AG08395 (cell line): ENCODE measurements around the gene GZMA.
"Not testable (repeated sequence)": the region's sequence is repeated elsewhere in the genome, so short reads cannot be mapped to it uniquely, and the experiment has no call there.

Experiments
- DNase-seq: peaks from one replicate; pipeline ENCODE4 v3.0.0; 2012; ENCODE audit warnings: mixed read lengths, low spot score

The GZMA gene

DNA sequence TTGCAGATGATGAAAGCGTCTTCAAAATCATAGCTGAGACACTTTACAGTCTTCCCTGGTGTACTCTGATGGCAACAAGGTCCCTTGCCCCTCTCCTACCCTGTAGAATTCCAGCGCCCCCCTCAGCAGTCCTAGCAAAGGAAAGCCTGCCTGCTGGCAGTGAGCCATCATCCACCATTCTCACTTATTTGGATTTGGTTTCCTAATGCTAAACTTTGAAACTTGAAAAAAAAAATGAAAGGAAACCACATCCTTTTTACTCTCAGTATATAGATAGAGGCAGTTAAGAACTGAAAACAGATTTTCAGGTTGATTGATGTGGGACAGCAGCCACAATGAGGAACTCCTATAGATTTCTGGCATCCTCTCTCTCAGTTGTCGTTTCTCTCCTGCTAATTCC, at the start of gene GZMA:
TSS of gene GZMA (plus strand) at position 299 of the 400 bp plus-strand sequence. CDS start at position 336, 37 bp downstream.
- DNase-seq, result no peak

DNA sequence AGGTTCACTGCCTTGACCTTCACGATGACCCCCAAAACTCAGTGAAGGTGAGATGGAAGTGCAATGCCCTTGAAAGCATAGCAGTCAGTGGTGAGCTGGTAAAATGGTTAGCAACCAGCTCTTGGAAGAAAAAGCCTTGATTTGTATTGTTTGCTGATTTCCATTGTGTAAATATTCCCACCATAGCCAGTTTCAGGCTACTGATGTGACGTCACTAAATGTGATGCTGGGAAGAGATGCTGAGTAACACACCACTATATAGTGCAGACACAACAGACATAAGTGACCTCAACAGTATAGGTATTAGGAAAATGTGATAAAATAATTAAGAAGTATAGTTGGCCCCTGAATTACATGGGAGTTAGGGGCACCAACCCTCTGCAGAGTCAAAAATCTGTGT, 47.3 kb upstream of the GZMA start:
- no peak for DNase-seq

DNA sequence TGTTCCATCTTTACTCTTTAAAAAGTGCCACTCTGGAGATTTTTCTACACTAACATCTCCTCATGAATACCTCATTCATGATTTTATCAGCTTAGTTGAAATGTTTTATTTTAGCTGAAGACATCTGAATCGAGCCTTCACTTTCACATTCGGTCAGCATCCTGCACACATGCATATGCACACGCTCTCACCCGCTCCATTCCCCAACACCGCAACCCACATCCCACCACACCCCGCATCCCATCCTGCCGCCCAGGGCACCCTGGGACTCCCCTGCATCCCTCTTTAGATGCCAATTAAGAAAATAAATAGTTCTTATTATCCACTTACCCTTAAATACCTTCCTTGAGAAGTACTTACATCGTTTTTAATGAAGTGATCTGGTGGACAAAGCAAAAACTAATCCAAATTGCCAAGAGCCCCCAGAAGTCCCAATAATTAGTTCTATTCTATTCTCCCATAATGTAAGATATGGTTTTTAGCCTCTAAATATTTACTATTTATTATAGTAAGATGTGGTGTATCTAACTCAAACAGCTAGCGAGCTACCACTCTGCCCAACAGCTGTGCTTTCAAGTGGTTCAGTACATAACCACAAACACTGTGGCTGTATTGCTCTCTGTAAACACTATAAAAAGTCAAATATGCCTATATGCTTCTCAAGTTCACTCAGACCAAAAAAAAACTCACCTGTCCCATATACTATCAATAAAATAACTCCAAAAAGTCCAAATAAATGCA, 40.2 kb upstream of the GZMA start:
- DNase-seq, result no peak

DNA sequence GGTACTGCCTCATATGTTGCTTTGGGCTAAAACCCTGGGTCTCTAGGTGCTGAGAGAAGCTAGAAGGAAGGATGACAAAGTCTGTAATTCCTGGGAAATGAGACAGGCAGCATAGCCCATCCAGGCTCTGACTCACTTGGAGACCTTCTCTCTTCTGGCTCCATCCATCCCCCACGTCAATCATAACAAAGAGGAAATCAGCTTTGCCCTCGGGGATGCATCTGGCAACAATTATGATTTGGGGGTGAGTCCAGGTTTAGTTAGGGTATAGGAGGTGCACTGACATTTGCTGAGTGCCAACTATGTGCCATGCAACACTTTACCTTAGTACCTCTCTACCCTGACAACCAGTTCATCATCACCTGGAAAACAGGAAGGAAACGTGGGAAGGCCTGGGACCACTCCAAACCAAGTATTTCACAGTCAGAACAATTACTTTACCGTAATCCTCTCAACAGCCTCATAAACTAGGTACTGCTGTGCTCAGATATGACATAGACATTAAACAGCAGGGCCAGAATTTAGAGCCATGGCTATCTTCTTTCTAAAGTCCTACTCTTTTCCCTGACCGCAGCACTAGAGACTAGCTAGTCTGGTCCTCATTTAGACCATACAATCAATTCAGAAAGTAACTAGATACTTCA, 39.1 kb upstream of the GZMA start:
- peak; percentile 20 for DNase-seq

DNA sequence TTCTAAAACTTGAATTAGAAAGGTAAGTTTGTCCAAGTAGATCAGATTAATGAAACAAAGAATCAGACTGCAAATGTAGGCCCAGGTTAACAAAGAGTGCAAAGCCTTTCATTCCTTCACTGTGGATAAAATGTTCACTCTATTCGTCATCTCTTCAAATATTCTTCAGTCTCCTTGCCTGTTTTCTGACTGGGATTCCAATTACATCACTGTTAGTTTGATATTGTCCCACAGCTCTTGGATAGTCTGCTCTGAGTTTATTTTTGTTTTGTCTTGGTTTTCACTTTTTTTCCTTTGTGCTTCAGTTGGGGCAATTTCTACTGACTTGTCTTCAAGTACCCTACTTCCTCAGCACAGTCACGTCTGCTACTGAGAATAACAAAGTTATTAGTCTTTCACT, 38.5 kb upstream of the GZMA start:
- DNase-seq, result peak; percentile 8

DNA sequence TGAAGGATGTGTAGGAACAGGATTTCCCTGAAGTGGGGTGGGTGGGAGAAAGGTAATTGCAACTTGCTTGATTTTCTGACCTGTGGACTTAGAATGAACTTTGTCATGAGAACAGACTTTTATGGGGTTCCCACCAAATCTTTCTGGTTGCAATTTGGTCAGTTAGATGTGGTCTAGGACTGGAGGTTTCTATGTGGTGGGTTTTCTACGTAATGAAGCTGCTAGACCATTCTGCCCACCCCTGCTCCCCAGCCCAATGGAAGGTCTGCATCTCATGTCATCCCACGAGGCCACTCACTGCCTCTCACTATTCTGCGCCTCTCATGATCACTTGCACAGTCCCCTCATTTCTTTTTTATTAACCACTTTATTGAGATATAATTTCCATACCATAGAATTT, 37.9 kb upstream of the GZMA start:
- DNase-seq, result no peak

DNA sequence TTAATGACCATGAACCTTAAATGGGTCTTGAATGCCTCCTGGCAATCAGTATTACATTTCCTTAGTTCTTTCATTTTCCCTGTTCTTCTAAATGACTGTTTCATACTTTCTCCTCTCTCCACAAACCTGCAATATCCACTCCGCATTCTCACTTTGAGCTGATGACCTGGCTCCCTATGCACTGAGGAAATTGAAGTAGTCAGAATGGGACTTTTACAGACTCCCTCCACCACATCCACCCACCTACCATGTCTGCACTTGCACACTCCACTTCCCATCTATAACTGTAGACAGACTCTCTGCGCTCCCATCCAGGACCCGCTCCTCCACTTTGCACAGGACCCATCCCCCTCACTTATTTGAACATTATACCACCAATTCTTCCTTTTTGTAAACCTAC, 36.2 kb upstream of the GZMA start:
- no peak for DNase-seq

DNA sequence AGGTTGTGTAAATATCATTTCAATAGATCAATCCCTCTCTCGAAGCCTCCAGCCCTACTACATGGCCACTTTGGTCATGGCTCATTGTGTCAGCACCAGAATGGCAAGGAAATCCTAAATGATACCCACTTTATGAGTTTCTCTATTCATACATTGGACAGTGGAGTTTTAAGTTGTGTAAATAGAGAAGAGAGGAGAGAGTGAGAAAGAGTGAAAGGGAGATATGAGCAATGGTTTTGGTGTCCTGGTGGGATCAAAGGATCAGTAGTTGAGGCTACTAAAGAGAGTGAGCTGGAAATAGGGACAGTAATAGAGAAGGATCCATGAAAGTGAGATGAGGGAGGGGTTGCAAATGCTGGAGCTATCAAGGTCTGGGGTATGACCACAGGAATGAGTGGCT, 31.5 kb upstream of the GZMA start:
- DNase-seq, result no peak

DNA sequence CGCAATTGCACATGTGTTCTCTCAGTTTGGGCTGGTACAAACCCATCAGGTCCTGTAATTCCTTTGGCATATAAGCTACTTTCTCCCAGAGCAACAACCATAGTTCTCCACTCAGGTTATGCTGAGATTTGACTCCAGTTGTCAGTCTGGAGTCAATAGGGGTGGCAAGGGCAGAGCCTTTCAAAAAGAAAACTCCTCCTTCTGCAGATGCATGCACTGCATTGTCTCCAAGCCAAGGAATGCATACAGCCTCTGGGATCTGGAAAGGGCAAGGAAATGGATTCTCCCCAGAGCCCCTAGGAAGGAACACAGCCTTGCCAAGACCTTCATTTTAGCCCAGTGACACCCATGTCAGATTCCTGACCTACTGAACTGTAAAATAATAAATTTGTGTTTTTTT, 31.0 kb upstream of the GZMA start:
- DNase-seq, result no peak

DNA sequence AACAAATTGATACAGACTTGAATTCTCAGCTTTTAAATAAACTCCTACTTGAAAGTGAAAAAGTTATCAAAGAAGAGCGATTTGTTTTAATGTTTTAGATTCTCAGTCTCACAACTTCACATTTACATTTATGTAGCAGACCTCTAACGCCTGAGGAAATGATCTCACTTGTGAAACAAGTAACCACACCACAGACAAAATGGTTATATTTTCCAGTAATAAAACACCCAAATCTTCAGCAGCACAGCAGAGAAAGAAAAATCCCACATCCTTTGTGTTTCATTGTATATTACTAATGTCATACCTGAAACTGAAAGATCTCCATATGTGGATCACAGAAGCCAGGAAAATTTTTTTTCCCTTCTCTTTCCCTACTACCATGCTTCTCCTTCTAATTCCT, 29.8 kb upstream of the GZMA start:
- no peak for DNase-seq

DNA sequence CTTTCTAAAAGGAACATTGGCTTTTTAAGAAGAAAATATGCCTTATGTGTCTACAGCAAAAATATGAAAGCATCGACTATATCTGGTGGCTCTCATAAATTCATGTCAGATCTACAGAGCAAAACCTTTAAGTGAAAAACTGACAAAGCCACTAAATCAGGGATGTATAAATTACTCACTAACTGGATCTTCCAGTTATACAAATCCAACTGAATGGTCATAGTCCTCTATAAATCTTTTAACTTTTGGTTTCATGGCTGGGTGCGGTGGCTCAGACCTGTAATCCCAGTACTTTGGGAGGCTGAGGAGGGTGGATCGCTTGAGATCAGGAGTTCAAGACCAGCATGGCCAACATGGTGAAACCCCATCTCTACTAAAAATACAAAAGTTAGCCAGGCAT, 29.2 kb upstream of the GZMA start:
- DNase-seq, result no peak

DNA sequence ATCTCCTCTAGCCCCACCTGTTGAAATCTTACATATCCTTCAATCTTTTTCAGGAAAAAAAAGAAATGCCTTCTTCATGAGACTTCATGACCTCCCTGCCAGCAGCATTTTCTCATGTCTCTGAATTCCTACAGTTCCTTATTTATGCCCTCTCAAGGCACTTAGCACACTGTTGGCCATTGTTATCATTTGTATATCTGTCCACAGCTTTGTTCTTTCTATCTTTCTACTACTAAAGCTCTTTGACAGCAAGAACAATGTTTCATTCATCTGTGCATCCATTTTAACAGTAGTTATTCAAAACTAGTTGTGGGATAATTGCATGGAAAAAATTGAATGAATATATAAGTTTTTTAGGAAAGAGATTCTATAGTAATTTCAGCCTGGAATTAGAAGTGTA, 20.9 kb upstream of the GZMA start:
- DNase-seq, result no peak

DNA sequence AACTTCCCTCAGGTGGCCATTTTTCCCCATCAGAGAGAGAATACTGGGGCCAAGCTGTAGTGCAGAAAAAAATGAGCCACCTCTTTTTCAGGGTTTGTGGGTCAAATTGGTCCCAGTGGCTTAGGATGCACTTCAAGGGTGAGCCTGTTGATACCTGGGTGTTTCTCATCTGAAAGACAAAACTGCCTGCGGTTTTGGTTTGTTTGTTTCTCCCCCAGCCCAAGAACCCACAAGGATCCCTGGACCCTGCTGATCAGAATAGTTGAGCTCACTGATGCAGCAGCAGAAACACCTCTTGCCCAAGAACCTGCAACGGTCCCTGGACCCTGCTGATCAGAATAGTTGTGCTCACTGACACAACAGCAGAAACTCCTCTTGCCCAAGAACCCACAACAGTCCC, 13.1 kb upstream of the GZMA start:
- DNase-seq, result not testable (repeated sequence)

DNA sequence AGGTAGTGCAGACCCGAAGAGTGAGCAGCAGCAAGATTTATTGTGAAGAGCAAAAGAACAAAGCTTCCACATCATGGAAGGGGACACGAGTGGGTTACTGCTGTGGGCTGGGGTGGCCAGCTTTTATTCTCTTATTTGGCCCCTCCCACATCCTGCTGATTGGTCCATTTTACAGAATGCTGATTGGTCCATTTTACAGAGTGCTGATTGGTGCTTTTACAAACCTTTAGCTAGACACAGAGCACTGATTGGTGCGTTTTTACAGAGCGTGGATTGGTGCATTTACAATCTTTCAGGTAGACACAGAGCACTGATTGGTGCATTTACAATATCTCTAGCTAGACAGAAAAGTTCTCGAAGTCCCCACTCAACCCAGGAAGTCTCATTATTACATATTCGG, 11.4 kb upstream of the GZMA start:
- DNase-seq, result not testable (repeated sequence)

DNA sequence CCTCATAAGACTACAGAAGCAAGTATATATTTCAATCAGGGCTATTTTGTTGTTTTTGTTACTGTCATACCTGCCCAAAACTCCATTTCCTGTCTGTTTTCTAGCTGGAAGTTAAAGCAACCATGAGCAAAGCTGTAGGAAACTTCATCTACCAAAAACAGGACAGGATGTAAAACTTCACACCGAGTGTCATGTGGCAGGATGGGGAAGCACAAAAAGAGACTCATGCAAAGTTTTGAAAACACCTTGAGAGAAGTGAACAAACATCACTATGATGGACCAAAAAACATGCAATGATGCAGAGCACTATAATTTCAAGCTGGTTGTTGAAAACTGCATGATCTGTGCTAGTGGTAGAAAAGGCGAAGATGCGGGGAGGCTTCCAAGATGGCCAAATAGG, 6.3 kb upstream of the GZMA start:
- no peak for DNase-seq

DNA sequence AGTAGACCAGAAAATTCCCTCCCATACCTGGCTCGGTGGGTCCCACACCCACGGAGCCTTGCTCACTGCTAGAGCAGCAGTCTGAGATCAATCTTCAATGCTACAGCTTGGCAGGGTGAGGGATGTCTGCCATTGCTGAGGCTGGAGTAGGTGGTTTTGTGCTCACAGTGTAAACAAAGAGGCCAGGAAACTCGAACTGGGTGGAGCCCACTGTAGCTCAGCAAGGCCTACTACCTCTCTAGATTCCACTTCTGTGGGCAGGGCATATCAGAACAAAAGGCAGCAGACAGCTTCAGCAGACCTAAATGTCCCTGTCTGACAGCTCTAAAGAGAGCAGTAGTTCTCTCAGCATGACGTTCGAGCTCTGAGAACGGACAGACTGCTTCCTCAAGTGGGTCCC, 5.6 kb upstream of the GZMA start:
- DNase-seq, result no peak

DNA sequence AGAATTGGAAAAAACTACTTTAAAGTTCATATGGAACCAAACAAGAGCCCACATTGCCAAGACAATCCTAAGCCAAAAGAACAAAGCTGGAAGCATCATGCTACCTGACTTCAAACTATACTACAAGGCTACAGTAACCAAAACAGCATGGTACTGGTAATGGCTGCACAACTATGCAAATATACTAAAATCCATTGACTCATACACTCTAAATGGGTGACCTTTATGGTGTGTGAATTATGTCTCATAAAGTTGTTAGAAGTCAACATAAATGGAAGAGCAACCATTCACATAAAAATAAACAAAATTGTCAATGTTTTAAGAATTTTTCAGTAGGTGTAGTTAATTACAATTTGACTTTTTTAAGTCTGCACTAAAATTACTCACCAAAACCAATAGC, 1.3 kb upstream of the GZMA start:
- DNase-seq, result not testable (repeated sequence)

DNA sequence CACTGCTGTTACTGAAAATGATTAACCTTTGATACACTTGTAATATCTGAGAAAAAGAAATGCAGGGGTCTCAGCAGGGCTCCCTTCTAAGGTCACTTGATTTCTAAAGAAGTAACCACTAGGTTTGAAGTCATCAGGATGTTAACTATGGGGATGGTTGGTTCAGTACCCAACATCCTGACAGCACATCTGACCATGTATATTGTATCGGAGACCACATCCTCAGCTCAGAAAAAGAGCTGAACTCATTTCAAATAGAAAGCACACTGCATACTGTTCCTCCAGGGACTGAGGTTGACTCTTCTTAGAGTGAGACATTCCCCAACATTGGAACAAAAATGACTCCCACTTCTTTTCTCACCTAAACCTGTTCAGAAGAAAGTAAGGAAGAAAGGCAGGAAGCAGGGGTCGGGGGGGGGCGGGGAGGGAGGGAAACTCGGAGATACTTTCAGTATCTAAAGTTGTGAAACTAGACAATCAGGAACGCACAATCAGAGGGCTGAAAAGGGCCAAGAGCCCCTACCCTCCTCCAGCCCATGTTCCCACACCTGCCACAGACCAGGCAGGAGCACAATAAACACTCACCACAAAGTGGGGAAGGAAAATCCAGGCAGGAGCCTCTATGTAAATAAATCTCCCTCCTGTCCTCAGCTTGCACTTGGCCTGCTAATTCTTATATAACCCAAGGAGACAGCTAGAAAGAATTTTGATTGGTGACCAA, 730 bp upstream of the GZMA start:
- no peak for DNase-seq

DNA sequence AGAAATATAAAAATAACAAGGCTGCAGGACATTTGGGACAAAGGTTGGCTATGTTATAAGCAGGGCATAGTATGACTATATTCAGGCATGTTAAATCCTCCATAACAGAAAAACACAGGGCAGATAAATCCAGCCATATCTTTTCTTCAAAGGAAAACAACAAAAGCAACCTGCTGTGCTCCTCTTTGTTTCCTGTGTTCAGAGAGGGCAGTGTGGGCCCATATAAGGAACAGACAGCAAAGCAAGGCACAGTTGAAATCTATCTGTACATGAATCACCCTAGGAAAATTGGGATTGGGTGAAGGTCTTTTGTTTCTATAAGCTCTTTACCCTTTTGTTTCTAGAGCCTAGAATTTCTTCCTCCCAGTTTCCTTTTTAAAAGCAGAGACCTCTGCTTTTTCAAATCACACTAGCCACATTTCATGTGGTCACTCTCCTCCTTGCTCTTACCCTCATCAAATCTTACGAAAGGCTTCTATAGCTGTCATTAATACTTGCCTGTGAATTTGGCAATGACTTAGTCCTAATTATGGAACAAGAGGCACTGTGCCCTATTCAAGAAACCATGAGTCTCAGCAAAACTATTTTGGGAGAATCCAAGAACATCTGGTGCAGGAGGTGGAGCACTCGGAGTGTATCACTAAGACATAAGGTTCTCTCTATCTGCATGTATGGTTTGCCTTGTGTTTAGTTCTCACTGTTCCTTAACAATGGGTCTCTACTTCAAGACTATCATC, 1.8 kb downstream of the GZMA start:
- DNase-seq, result peak; percentile 14

DNA sequence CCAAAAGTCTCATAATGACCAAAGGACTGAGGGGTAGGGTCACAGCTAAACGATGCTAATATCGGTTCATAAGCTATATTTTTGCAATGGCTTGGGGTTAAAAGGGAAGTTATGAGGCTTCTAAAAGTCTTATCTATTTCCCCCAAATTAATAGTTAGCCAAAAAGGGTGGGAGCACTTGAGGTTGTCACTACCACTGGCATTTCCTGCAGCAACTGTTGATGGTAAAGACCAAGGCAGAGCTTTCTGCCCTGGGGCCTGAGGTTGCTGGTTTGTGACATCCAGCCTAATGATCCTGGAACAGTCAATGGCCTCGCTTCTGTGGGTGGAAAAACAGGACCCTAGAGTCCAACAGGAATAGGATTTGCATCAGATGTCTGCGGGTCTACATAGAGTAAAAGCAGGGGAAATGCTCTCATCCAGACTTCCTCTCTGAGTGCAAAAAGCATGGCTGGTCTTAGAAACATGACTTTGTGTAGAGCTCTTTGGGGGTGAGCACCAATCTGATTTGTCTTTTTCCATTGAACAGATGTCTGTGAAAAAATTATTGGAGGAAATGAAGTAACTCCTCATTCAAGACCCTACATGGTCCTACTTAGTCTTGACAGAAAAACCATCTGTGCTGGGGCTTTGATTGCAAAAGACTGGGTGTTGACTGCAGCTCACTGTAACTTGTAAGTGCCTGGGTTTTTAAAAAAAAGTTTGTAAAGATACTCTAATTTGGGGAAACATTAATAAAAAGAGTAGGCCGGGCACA, 2.7 kb downstream of the GZMA start:
- no peak for DNase-seq

DNA sequence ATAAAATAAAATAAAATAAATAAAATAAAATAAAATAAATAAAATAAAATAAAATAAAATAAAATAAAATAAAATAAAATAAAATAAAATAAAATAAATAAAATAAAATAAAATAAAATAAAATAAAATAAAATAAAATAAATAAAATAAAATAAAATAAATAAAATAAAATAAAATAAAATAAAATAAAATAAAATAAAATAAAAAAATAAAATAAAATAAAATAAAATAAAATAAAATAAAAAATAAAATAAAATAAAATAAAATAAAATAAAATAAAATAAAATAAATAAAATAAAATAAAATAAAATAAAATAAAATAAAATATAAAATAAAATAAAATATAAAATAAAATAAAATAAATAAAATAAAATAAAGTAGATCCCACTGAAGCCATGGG, 3.5 kb downstream of the GZMA start:
- not testable (repeated sequence) for DNase-seq

DNA sequence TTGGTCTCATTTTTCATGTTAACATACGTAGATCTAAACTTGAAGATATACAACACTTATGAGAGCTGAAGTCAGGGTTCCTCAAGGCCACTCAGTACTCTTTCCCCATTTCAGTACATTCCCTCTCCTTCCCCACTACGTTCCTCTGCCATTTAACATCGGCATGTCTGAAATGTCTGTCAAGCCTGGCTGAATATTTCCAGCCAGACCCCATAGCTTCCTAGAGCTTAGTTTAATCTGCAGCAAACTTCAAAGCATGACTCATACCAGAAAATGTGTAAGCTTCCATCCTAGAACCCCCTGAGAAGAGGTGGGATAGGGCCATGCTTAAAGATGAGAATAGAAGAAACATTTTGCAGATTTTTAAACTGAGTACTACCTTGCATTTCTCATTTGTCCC, 6.2 kb downstream of the GZMA start:
- DNase-seq, result no peak
